ENCODE measurements around the gene WSB2.

DNA sequence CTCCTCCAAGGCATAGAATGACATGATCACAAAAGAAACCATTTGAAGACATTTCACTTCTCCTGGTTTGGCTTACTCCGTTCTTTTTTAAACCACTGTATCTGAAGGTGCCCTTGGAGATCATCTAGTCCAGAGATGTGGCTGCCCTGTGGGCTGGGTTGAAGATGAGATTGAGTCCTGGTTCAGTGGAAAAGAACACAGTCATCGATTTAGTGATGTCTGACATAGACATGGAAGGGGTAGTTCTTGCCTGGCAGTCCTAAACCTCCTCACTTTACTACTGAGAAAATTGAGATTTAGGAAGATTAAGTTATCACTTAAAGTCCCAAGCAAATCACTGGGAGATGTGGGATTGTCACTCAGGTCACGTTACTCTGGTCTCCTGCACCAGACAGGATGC lies 40.1 kb upstream of the WSB2 start:
- no peak for TF ChIP-seq POLR2AphosphoS5 (IDR thresholded peaks at IDR 0.05; ENCODE audit: low read depth, low read length)
- TF ChIP-seq, protein P1, sequence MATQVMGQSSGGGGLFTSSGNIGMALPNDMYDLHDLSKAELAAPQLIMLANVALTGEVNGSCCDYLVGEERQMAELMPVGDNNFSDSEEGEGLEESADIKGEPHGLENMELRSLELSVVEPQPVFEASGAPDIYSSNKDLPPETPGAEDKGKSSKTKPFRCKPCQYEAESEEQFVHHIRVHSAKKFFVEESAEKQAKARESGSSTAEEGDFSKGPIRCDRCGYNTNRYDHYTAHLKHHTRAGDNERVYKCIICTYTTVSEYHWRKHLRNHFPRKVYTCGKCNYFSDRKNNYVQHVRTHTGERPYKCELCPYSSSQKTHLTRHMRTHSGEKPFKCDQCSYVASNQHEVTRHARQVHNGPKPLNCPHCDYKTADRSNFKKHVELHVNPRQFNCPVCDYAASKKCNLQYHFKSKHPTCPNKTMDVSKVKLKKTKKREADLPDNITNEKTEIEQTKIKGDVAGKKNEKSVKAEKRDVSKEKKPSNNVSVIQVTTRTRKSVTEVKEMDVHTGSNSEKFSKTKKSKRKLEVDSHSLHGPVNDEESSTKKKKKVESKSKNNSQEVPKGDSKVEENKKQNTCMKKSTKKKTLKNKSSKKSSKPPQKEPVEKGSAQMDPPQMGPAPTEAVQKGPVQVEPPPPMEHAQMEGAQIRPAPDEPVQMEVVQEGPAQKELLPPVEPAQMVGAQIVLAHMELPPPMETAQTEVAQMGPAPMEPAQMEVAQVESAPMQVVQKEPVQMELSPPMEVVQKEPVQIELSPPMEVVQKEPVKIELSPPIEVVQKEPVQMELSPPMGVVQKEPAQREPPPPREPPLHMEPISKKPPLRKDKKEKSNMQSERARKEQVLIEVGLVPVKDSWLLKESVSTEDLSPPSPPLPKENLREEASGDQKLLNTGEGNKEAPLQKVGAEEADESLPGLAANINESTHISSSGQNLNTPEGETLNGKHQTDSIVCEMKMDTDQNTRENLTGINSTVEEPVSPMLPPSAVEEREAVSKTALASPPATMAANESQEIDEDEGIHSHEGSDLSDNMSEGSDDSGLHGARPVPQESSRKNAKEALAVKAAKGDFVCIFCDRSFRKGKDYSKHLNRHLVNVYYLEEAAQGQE (IDR thresholded peaks at IDR 0.05; ENCODE audit: insufficient read depth in 1 of 2, low read depth in 2 of 2, low read length in 2 of 2) = no peak
- TF ChIP-seq SIN3A (IDR thresholded peaks at IDR 0.05; ENCODE audit: borderline replicate concordance, insufficient read depth, low read length) = no peak
